SK-N-SH treated with all-trans-retinoic acid at 6 μM for 48 hours (cell line): ENCODE measurements around the gene OBSL1.

Source experiments
- ATAC-seq: fragments of 200-7000 bp; cut with Tn5 transposase; 3 replicates; pipeline ENCODE4 v1.9.1; 2020; ENCODE audit warnings: mild to moderate bottlenecking, moderate library complexity
- ARNTL ChIP-seq: fragments of 450-650 bp; formaldehyde crosslinking; IDR thresholded peaks from 2 replicates; pipeline ENCODE4 v1.5.0; 2020; ENCODE audit warnings: low read depth, mild to moderate bottlenecking, moderate library complexity, borderline replicate concordance
- BACH2 ChIP-seq: fragments of 250-450 bp; sonication (Bioruptor Pico); IDR thresholded peaks from 2 replicates; pipeline ENCODE4 v1.9.0; 2021; ENCODE audit warnings: mild to moderate bottlenecking, borderline replicate concordance
- CSDC2 ChIP-seq: fragments of 250-450 bp; sonication (Bioruptor Pico); IDR thresholded peaks from 2 replicates; pipeline ENCODE4 v1.5.0; 2020; ENCODE audit warnings: mild to moderate bottlenecking, moderate library complexity
- ESRRG ChIP-seq: fragments of 250-450 bp; sonication (Bioruptor Pico); IDR thresholded peaks from 2 replicates; pipeline ENCODE4 v1.6.1; 2021; ENCODE audit warnings: mild to moderate bottlenecking
- GLIS3 ChIP-seq: fragments of 250-450 bp; sonication (Bioruptor Pico); IDR thresholded peaks from 2 replicates; pipeline ENCODE4 v1.5.0; 2020; ENCODE audit warnings: mild to moderate bottlenecking, moderate library complexity
- ISL1 ChIP-seq: fragments of 250-450 bp; sonication (Bioruptor Pico); IDR thresholded peaks from 2 replicates; pipeline ENCODE4 v2.1.2; 2022; ENCODE audit warnings: mild to moderate bottlenecking, moderate library complexity
- OSR1 ChIP-seq: fragments of 250-450 bp; sonication (Bioruptor Pico); IDR thresholded peaks from 2 replicates; pipeline ENCODE4 v1.8.0; 2022; ENCODE audit warnings: moderate library complexity, mild to moderate bottlenecking, inconsistent platforms
- PPARA ChIP-seq: fragments of 250-450 bp; sonication (Bioruptor Pico); IDR thresholded peaks from 2 replicates; pipeline ENCODE4 v1.5.0; 2020; ENCODE audit warnings: mild to moderate bottlenecking, borderline replicate concordance
- RARB ChIP-seq: fragments of 250-450 bp; sonication (Bioruptor Pico); IDR thresholded peaks from 2 replicates; pipeline ENCODE4 v1.8.0; 2021; ENCODE audit warnings: mild to moderate bottlenecking, moderate library complexity
- SNAI2 ChIP-seq: fragments of 250-450 bp; sonication (Bioruptor Pico); IDR thresholded peaks from 2 replicates; pipeline ENCODE4 v1.5.0; 2020; ENCODE audit warnings: mild to moderate bottlenecking, moderate library complexity
- TCF4 ChIP-seq: fragments of 250-450 bp; sonication (Bioruptor Pico); IDR thresholded peaks from 2 replicates; pipeline ENCODE4 v1.8.0; 2021; ENCODE audit warnings: mild to moderate bottlenecking, moderate library complexity, borderline replicate concordance
- TOX ChIP-seq: fragments of 250-450 bp; sonication (Bioruptor Pico); IDR thresholded peaks from 2 replicates; pipeline ENCODE4 v1.8.0; 2021; ENCODE audit warnings: mild to moderate bottlenecking, moderate library complexity, borderline replicate concordance
- ZC3H10 ChIP-seq: fragments of 250-450 bp; sonication (Bioruptor Pico); IDR thresholded peaks from 2 replicates; pipeline ENCODE4 v1.5.1; 2021; ENCODE audit warnings: mild to moderate bottlenecking, moderate library complexity
- ZFP3 ChIP-seq: fragments of 250-450 bp; sonication (Bioruptor Pico); IDR thresholded peaks from 2 replicates; pipeline ENCODE4 v1.5.0; 2020; ENCODE audit warnings: mild to moderate bottlenecking, moderate library complexity
- ZFP30 ChIP-seq: fragments of 450-650 bp; formaldehyde crosslinking; IDR thresholded peaks from 2 replicates; pipeline ENCODE4 v1.5.0; 2022; ENCODE audit warnings: mild to moderate bottlenecking, moderate library complexity
- ZNF565 ChIP-seq: fragments of 450-650 bp; formaldehyde crosslinking; conservative IDR thresholded peaks from 2 replicates; pipeline ENCODE4 v1.5.0; 2020; ENCODE audit warnings: low read depth, mild to moderate bottlenecking, moderate library complexity
- ZNF70 ChIP-seq: fragments of 450-650 bp; formaldehyde crosslinking; IDR thresholded peaks from 2 replicates; pipeline ENCODE4 v1.5.0; 2020; ENCODE audit warnings: mild to moderate bottlenecking, moderate library complexity
- ZNF8 ChIP-seq: fragments of 450-650 bp; formaldehyde crosslinking; IDR thresholded peaks from 2 replicates; pipeline ENCODE4 v1.5.0; 2020; ENCODE audit warnings: mild to moderate bottlenecking, moderate library complexity
- TF ChIP-seq, protein P1 (sequence below): fragments of 250-450 bp; sonication (Bioruptor Pico); IDR thresholded peaks from 2 replicates; pipeline ENCODE4 v1.5.0; 2020; ENCODE audit warnings: mild to moderate bottlenecking, moderate library complexity
- TF ChIP-seq, protein P2 (sequence below): fragments of 250-450 bp; sonication (Bioruptor Pico); IDR thresholded peaks from 2 replicates; pipeline ENCODE4 v1.8.0; 2021; ENCODE audit warnings: low read depth, mild to moderate bottlenecking, moderate library complexity, borderline replicate concordance
- TF ChIP-seq, protein P3 (sequence below): fragments of 250-450 bp; sonication (Bioruptor Pico); IDR thresholded peaks from 2 replicates; pipeline ENCODE4 v1.8.0; 2020; ENCODE audit warnings: mild to moderate bottlenecking, moderate library complexity, borderline replicate concordance

OBSL1 gene

DNA sequence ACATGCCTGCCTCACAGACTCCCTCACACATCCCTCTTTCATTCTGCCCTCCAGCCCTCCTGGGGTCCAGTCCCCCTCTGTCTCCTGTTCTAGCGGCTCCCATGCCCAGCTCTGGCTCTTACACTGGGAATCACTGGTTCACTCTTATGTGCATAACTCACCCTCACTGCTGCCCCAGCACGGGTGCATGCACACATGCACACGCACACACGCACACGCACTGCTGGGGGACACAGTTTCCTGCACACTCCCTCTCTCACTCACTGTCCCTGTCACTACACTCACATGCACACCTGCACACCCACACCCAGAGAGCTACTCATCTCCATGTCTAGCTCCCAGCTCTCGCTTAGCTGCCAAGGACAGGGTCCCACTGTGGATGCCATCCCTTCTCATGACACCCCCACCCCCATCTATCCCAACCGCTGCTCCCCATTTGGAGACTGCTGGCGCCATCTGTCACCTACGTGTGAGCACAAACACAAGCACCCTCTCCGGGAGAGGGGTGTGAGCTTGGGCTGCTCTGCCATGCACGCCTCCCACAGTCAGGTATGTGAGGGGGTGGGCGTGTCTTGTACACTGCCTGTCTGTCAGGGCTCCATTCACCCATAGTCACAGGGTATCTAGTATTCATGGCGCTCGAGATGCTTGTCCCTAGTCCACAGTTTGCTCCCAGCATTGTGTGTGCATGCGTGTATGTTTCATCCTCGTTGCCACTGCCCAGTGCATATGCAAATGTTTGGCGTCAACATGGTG is 55.3 kb downstream of the OBSL1 start:
- TF ChIP-seq, protein P1, sequence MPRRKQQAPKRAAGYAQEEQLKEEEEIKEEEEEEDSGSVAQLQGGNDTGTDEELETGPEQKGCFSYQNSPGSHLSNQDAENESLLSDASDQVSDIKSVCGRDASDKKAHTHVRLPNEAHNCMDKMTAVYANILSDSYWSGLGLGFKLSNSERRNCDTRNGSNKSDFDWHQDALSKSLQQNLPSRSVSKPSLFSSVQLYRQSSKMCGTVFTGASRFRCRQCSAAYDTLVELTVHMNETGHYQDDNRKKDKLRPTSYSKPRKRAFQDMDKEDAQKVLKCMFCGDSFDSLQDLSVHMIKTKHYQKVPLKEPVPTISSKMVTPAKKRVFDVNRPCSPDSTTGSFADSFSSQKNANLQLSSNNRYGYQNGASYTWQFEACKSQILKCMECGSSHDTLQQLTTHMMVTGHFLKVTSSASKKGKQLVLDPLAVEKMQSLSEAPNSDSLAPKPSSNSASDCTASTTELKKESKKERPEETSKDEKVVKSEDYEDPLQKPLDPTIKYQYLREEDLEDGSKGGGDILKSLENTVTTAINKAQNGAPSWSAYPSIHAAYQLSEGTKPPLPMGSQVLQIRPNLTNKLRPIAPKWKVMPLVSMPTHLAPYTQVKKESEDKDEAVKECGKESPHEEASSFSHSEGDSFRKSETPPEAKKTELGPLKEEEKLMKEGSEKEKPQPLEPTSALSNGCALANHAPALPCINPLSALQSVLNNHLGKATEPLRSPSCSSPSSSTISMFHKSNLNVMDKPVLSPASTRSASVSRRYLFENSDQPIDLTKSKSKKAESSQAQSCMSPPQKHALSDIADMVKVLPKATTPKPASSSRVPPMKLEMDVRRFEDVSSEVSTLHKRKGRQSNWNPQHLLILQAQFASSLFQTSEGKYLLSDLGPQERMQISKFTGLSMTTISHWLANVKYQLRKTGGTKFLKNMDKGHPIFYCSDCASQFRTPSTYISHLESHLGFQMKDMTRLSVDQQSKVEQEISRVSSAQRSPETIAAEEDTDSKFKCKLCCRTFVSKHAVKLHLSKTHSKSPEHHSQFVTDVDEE, result no peak
- no peak for TF ChIP-seq ESRRG
- no peak for TF ChIP-seq ISL1 (CRISPR knock-in tag)
- no peak for TF ChIP-seq BACH2
- no peak for TF ChIP-seq CSDC2 (CRISPR knock-in tag)
- TF ChIP-seq GLIS3, result no peak
- no peak for TF ChIP-seq ARNTL (CRISPR knock-in tag)
- no peak for TF ChIP-seq PPARA (CRISPR knock-in tag)
- no peak for TF ChIP-seq ZFP30 (CRISPR knock-in tag)
- TF ChIP-seq ZFP3, result no peak
- no peak for TF ChIP-seq SNAI2 (CRISPR knock-in tag)
- TF ChIP-seq RARB (CRISPR knock-in tag), result no peak
- TF ChIP-seq, all 23 proteins: peak for 0

DNA sequence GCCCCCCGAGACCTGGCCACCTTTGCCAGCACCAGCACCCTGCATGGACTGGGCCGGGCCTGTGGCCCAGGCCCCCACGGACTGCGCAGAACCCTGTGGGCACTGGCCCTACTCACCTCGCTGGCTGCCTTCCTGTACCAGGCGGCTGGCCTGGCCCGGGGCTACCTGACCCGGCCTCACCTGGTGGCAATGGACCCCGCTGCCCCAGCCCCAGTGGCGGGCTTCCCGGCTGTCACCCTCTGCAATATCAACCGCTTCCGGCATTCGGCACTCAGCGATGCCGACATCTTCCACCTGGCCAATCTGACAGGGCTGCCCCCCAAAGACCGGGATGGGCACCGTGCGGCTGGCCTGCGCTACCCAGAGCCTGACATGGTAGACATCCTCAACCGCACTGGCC is 56.5 kb downstream of the OBSL1 start:
- TF ChIP-seq ZC3H10 (CRISPR knock-in tag), result no peak
- TF ChIP-seq CSDC2 (CRISPR knock-in tag), result no peak
- no peak for TF ChIP-seq RARB (CRISPR knock-in tag)
- TF ChIP-seq PPARA (CRISPR knock-in tag), result no peak
- TF ChIP-seq SNAI2 (CRISPR knock-in tag), result no peak
- no peak for TF ChIP-seq BACH2
- no peak for TF ChIP-seq ARNTL (CRISPR knock-in tag)
- no peak for TF ChIP-seq ZNF565 (CRISPR knock-in tag)
- TF ChIP-seq ISL1 (CRISPR knock-in tag), result no peak
- no peak for TF ChIP-seq ESRRG
- no peak for TF ChIP-seq ZNF8 (CRISPR knock-in tag)
- no peak for TF ChIP-seq ZNF70 (CRISPR knock-in tag)
- no peak for TF ChIP-seq OSR1 (CRISPR knock-in tag)
- peak; percentile 1; the same call in 1 of the 3 replicates for ATAC-seq

More for the DNA sequence above, 55.3 kb downstream of the OBSL1 start:
- ATAC-seq, result no peak

DNA sequence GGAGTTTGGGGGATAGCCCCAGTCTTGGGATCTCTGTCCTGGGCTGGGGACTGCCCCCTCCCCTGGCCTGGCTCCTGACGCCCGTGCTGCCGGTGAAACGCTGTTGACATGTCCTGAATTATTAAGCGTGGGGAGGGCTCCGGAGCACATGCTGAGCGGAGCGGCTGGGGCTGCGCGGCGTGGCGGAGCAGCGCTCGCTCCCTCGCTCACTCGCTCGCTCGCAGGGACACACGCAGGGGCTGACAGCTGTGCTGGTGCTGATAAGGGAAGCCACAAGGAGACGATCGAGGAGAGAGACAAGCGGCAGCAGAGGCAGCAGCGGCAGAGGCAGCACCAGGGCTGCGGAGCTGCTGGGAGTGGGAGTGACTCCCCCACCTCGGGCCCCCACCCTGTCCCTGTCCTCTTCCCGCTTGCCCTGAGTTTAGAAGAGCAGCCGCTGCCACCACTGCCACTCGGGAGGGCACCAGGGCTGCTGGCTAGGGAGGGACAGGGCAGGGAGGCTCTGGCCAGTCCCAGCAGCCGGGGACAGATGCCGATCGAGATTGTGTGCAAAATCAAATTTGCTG is 57.1 kb downstream of the OBSL1 start, which contains the start of gene ASIC4:
TSS of gene ASIC4 (plus strand) at position 287 of the 566 bp plus-strand sequence. CDS start at position 530, 243 bp downstream.
- ATAC-seq, result peak; percentile 14

DNA sequence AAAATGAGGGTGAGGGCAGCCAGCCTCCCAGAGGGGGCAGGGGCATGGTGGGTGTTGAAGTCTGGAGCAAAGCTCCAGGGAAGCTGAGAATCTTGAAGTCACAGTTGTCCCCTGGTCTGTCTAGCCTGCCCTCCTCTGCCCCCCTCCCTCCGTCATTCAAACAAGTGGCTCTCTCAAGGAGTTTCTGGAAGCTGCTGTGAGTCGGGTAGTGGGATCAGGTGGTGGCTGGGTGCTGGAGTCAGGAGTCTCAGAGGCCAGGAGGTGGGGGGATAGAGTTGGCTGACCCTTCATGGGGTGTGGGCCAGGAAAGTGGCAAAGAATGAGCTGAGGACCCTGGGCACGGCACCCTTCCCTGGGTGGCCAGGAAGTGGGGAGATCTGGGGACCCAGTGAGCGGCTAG is 57.6 kb downstream of the OBSL1 start:
- TF ChIP-seq GLIS3 (no peak), ISL1 (CRISPR knock-in tag) (no peak), TOX (CRISPR knock-in tag) (no peak), SNAI2 (CRISPR knock-in tag) (no peak)
- TF ChIP-seq, protein P2, sequence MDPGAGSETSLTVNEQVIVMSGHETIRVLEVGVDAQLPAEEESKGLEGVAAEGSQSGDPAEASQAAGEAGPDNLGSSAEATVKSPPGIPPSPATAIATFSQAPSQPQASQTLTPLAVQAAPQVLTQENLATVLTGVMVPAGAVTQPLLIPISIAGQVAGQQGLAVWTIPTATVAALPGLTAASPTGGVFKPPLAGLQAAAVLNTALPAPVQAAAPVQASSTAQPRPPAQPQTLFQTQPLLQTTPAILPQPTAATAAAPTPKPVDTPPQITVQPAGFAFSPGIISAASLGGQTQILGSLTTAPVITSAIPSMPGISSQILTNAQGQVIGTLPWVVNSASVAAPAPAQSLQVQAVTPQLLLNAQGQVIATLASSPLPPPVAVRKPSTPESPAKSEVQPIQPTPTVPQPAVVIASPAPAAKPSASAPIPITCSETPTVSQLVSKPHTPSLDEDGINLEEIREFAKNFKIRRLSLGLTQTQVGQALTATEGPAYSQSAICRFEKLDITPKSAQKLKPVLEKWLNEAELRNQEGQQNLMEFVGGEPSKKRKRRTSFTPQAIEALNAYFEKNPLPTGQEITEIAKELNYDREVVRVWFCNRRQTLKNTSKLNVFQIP (CRISPR knock-in tag), result no peak

More for the DNA sequence above, 57.1 kb downstream of the OBSL1 start, which contains the start of gene ASIC4:
- TF ChIP-seq, protein P3, sequence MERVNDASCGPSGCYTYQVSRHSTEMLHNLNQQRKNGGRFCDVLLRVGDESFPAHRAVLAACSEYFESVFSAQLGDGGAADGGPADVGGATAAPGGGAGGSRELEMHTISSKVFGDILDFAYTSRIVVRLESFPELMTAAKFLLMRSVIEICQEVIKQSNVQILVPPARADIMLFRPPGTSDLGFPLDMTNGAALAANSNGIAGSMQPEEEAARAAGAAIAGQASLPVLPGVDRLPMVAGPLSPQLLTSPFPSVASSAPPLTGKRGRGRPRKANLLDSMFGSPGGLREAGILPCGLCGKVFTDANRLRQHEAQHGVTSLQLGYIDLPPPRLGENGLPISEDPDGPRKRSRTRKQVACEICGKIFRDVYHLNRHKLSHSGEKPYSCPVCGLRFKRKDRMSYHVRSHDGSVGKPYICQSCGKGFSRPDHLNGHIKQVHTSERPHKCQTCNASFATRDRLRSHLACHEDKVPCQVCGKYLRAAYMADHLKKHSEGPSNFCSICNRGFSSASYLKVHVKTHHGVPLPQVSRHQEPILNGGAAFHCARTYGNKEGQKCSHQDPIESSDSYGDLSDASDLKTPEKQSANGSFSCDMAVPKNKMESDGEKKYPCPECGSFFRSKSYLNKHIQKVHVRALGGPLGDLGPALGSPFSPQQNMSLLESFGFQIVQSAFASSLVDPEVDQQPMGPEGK (CRISPR knock-in tag), result no peak
- TF ChIP-seq TOX (CRISPR knock-in tag) (no peak), ARNTL (CRISPR knock-in tag) (no peak), TCF4 (CRISPR knock-in tag) (peak; percentile 38; the same call in 1 of the 2 replicates)

More for the DNA sequence above, 57.6 kb downstream of the OBSL1 start:
- ATAC-seq, result no peak
